SK-N-SH (cell line): ENCODE results near the gene TBX6. TPM values are rescaled to one million over a fixed set of nuclear protein-coding genes. Genes with fewer than 3 reads are reported as not detected.

Source experiments
- CTCF ChIA-PET: fragments of 300-600, 350-600 bp; formaldehyde crosslinking; extraction: SDS; loops from one replicate; lab custom pipeline; 2021; lab: Yijun Ruan, JAX
- POLR2A ChIA-PET: fragments of 350-600 bp; sonication (Branson Sonifier 250); formaldehyde crosslinking; extraction: SDS; loops from one replicate; lab custom pipeline; 2020; ENCODE audit warnings: antibody characterized with exemption, inconsistent platforms; lab: Yijun Ruan, JAX
- DNase-seq: peaks from one replicate; pipeline ENCODE4 v3.0.0; 2012
- H2AFZ ChIP-seq: fragments of 200-600 bp; sonication (generic); 2 replicates; pipeline ENCODE4 v1.8.1; 2016; ENCODE audit warnings: antibody characterized with exemption, mild to moderate bottlenecking, low read depth
- H3F3A ChIP-seq: fragments of 200-600 bp; sonication (generic); replicated peaks from 2 replicates; pipeline ENCODE3; 2016; ENCODE audit warnings: antibody characterized with exemption, mild to moderate bottlenecking; ENCODE audit not compliant: insufficient read depth
- H3K27ac ChIP-seq, 2 experiments: fragments of 200-500 bp in 1 of 2; fragments of 200-600 bp in 1 of 2; sonication (Bioruptor generic) in 1 of 2; sonication (generic), shearing (Covaris generic) in 1 of 2; 2 replicates each; pipeline versions ENCODE4 v1.5.1 to v1.6.1; 2014 to 2016; ENCODE audit warnings: low read depth in 2 of 2, inconsistent platforms in 1 of 2, low read length in 1 of 2, mild to moderate bottlenecking in 1 of 2, mixed read lengths in 1 of 2
- H3K27me3 ChIP-seq: fragments of 200-600 bp; sonication (generic), shearing (Covaris generic); 2 replicates; pipeline ENCODE4 v1.6.1; 2016; ENCODE audit warnings: mixed run types; ENCODE audit not compliant: insufficient read depth
- H3K36me3 ChIP-seq, 2 experiments: fragments of 200-500 bp in 1 of 2; fragments of 200-600 bp in 1 of 2; sonication (Bioruptor generic) in 1 of 2; sonication (generic) in 1 of 2; replicated peaks in 1 of 2; 2 replicates each; pipeline versions ENCODE3 to v1.5.1; 2014 to 2016; ENCODE audit warnings: low read length in 1 of 2, mild to moderate bottlenecking in 1 of 2; ENCODE audit not compliant: insufficient read depth in 2 of 2, control insufficient read depth in 1 of 2
- H3K4me1 ChIP-seq, 2 experiments: fragments of 200-500 bp in 1 of 2; fragments of 200-600 bp in 1 of 2; sonication (Bioruptor generic) in 1 of 2; sonication (generic), shearing (Covaris generic) in 1 of 2; 2 replicates each; pipeline versions ENCODE4 v1.5.1 to v1.6.1; 2014 to 2016; ENCODE audit warnings: low read depth in 1 of 2, low read length in 1 of 2, mixed run types in 1 of 2; ENCODE audit not compliant: insufficient read depth in 2 of 2, control insufficient read depth in 1 of 2
- H3K4me2 ChIP-seq: fragments of 200-600 bp; sonication (generic), shearing (Covaris generic); 2 replicates; pipeline ENCODE4 v1.6.1; 2017; ENCODE audit warnings: mixed run types
- H3K4me3 ChIP-seq, 2 experiments: fragments of 200-500 bp in 1 of 2; fragments of 200-600 bp in 1 of 2; sonication (Bioruptor generic) in 1 of 2; sonication (generic), shearing (Covaris generic) in 1 of 2; 2 replicates each; pipeline versions ENCODE4 v1.5.1 to v1.8.1; 2014 to 2016; ENCODE audit warnings: low read depth in 2 of 2, inconsistent platforms in 1 of 2, low read length in 1 of 2, mild to moderate bottlenecking in 1 of 2, mixed read lengths in 1 of 2, moderate library complexity in 1 of 2
- H3K79me2 ChIP-seq: fragments of 200-600 bp; sonication (generic); 2 replicates; pipeline ENCODE4 v1.8.1; 2017; ENCODE audit warnings: mild to moderate bottlenecking; ENCODE audit not compliant: insufficient read depth
- H3K9ac ChIP-seq: fragments of 200-600 bp; sonication (generic); 2 replicates; pipeline ENCODE4 v1.6.1; 2017; ENCODE audit warnings: mixed run types
- H3K9me2 ChIP-seq: fragments of 200-600 bp; sonication (generic); 2 replicates; pipeline ENCODE4 v1.6.1; 2017; ENCODE audit warnings: mixed run types
- H3K9me3 ChIP-seq: fragments of 200-600 bp; sonication (generic); 2 replicates; pipeline ENCODE4 v1.6.1; 2017; ENCODE audit warnings: mixed run types, mild to moderate bottlenecking, moderate library complexity
- H4K20me1 ChIP-seq: fragments of 200-600 bp; sonication (generic); 2 replicates; pipeline ENCODE4 v1.6.1; 2017; ENCODE audit warnings: mild to moderate bottlenecking, mixed run types; ENCODE audit not compliant: insufficient read depth
- EP300 ChIP-seq, 2 experiments: IDR thresholded peaks; 2 replicates each; pipeline versions ENCODE4 v1.4.0 to v1.6.1; 2012; ENCODE audit warnings: borderline replicate concordance in 1 of 2, low read depth in 1 of 2, low read length in 1 of 2
- EZH2phosphoT487 ChIP-seq: fragments of 200-600 bp; sonication (generic); IDR thresholded peaks from 2 replicates; pipeline ENCODE4 v1.6.1; 2017; ENCODE audit warnings: low read depth, mixed run types, mild to moderate bottlenecking, antibody characterized with exemption, moderate library complexity, borderline replicate concordance
- FOXJ3 ChIP-seq: sonication (generic); formaldehyde crosslinking; IDR thresholded peaks from 2 replicates; pipeline ENCODE4 v1.5.1; 2020; ENCODE audit warnings: mild to moderate bottlenecking, missing genetic modification reagents
- FOXM1 ChIP-seq: IDR thresholded peaks from 2 replicates; pipeline ENCODE4 v1.4.0; 2012; ENCODE audit warnings: low read depth, mild to moderate bottlenecking
- GABPA ChIP-seq: IDR thresholded peaks from 2 replicates; pipeline ENCODE4 v1.4.0; 2012; ENCODE audit warnings: low read depth, mild to moderate bottlenecking
- JUND ChIP-seq: IDR thresholded peaks from 2 replicates; pipeline ENCODE4 v1.4.0; 2012
- MXI1 ChIP-seq: IDR thresholded peaks from 2 replicates; pipeline ENCODE4 v1.6.1; 2012; ENCODE audit warnings: mild to moderate bottlenecking, low read depth, low read length, improper control_type of control experiment
- NFIC ChIP-seq: IDR thresholded peaks from 2 replicates; pipeline ENCODE4 v1.4.0; 2012; ENCODE audit warnings: borderline replicate concordance
- POLR2AphosphoS5 ChIP-seq: IDR thresholded peaks from 2 replicates; pipeline ENCODE4 v1.6.1; 2012; ENCODE audit warnings: low read depth, low read length
- RCOR1 ChIP-seq: fragments of 150-350 bp; IDR thresholded peaks from 2 replicates; pipeline ENCODE4 v1.6.1; 2017; ENCODE audit warnings: antibody characterized with exemption, low read length
- TCF12 ChIP-seq: IDR thresholded peaks from 2 replicates; pipeline ENCODE4 v1.4.0; 2012
- TEAD4 ChIP-seq: IDR thresholded peaks from 2 replicates; pipeline ENCODE4 v1.4.0; 2012; ENCODE audit warnings: mild to moderate bottlenecking, borderline replicate concordance; ENCODE audit not compliant: insufficient read depth
- WGBS: methylation state at CpG from one replicate; pipeline ENCODE4 v1.1.6; 2017; ENCODE audit warnings: low lambda C conversion rate; 5-methylcytosine and 5-hydroxymethylcytosine counted together
- polyA plus RNA-seq, 3 experiments: library from polyadenylated mRNA; depleted of rRNA; stranded (reverse); fragments of >200 nt; gene quantifications; 2 replicates each; pipeline ENCODE4 v1.2.3, GENCODE V29; 2012
- TF ChIP-seq, protein P1 (sequence below): IDR thresholded peaks from 2 replicates; pipeline ENCODE4 v1.6.1; 2012; ENCODE audit warnings: mild to moderate bottlenecking, low read depth, low read length, moderate library complexity

TBX6 gene
- polyA plus RNA-seq, 1 of the 3 experiments (the other 2 are of a cell fraction), result 0.18 TPM

DNA sequence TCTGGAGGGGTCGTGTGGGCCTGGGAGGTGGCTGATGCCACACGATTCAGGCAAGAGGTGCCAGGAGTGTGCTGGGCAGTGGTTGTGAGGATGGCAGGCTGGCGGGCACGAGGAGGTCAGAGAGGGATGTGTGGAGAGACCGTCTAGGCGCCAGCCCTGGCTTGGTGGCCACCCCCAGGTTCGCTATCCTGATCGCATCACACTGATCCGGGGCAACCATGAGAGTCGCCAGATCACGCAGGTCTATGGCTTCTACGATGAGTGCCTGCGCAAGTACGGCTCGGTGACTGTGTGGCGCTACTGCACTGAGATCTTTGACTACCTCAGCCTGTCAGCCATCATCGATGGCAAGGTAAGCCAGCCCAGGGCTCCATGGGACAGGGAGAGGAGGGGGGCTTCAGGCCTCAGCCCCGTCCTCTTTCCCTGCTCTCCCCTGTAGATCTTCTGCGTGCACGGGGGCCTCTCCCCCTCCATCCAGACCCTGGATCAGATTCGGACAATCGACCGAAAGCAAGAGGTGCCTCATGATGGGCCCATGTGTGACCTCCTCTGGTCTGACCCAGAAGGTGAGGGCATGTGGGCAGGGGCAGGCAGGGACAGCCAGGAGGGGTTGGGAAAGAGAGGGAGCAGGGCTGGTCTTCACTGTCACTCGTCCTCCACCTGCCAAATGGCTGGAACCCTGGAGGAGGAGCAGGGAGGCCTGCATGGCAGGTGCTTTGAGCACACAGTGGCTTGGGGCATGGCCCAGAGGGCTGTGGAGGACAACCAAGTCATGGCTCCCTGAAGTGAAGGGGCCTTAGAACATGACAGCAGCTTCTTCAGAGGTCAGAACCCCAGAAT, 8.3 kb downstream of the TBX6 start:
- no peaks in the 10 kb centered on the region for H3K27me3 ChIP-seq
- peaks cover 0 to 6% of the 10 kb centered on the region in 2 experiments; a peak in 1 of 4 replicates for H3K4me1 ChIP-seq
- no peak overlapping the region for H3K9ac ChIP-seq
- H4K20me1 ChIP-seq, result peaks cover 26% of the 10 kb centered on the region
- TF ChIP-seq NFIC (no peak), MXI1 (no peak), FOXM1 (no peak), EZH2phosphoT487 (no peak), JUND (no peak), FOXJ3 (CRISPR knock-in tag) (no peak), GABPA (no peak), RCOR1 (no peak), EP300 (IDR thresholded peaks at IDR 0.05; ENCODE audit: borderline replicate concordance in 1 of 2, low read depth in 1 of 2, low read length in 1 of 2) (no peak), TEAD4 (no peak), POLR2AphosphoS5 (no peak), TCF12 (no peak)
- TF ChIP-seq, protein P1, sequence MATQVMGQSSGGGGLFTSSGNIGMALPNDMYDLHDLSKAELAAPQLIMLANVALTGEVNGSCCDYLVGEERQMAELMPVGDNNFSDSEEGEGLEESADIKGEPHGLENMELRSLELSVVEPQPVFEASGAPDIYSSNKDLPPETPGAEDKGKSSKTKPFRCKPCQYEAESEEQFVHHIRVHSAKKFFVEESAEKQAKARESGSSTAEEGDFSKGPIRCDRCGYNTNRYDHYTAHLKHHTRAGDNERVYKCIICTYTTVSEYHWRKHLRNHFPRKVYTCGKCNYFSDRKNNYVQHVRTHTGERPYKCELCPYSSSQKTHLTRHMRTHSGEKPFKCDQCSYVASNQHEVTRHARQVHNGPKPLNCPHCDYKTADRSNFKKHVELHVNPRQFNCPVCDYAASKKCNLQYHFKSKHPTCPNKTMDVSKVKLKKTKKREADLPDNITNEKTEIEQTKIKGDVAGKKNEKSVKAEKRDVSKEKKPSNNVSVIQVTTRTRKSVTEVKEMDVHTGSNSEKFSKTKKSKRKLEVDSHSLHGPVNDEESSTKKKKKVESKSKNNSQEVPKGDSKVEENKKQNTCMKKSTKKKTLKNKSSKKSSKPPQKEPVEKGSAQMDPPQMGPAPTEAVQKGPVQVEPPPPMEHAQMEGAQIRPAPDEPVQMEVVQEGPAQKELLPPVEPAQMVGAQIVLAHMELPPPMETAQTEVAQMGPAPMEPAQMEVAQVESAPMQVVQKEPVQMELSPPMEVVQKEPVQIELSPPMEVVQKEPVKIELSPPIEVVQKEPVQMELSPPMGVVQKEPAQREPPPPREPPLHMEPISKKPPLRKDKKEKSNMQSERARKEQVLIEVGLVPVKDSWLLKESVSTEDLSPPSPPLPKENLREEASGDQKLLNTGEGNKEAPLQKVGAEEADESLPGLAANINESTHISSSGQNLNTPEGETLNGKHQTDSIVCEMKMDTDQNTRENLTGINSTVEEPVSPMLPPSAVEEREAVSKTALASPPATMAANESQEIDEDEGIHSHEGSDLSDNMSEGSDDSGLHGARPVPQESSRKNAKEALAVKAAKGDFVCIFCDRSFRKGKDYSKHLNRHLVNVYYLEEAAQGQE, result no peak
- TF ChIP-seq, all 33 proteins: peak for 0
- no peaks in the 10 kb centered on the region for H3K9me2 ChIP-seq
- H3K4me3 ChIP-seq, result no peak overlapping the region
- H3K4me2 ChIP-seq, result no peak overlapping the region
- no peak overlapping the region for H3K27ac ChIP-seq
- H2AFZ ChIP-seq, result no peak overlapping the region
- peaks cover 38 to 52% of the 10 kb centered on the region in 2 experiments for H3K36me3 ChIP-seq
- CTCF ChIA-PET, result interaction anchor here (0.9 to 5.1 kb wide), 4 partner anchors 9 to 35 kb away, joined by 3 to 49 read pairs (median 4); partner anchors contain the start of genes ALDOA and TBX6
- no peak for DNase-seq
- WGBS, result 88% methylated on average over 14 of the region's 24 CpGs
- H3K79me2 ChIP-seq, result peaks cover 42% of the 10 kb centered on the region
- POLR2A ChIA-PET, result interaction anchor here (0.7 kb wide), 1 partner anchor 19 kb away, joined by 4 read pairs; no protein-coding TSS in a partner anchor
- no peaks in the 10 kb centered on the region for H3K9me3 ChIP-seq
- H3F3A ChIP-seq, result peaks cover 28% of the 10 kb centered on the region
